Sigmoid colon (tissue), 4 donors: ENCODE results near the gene USP4.

Experiments used
- CTCF ChIP-seq, 4 experiments: fragments of 450-650 bp in 3 of 4; fragments of 200-600 bp in 1 of 4; IDR thresholded peaks; one replicate each; pipeline ENCODE4 v1.5.1; 2016 to 2019; ENCODE audit warnings: antibody characterized with exemption in 4 of 4, mild to moderate bottlenecking in 3 of 4, moderate library complexity in 2 of 4
- EP300 ChIP-seq, 4 donors: sonication (generic); formaldehyde crosslinking; IDR thresholded peaks; one replicate each; pipeline ENCODE4 v1.6.1; 2017; ENCODE audit warnings: antibody characterized with exemption in 4 of 4
- POLR2A ChIP-seq, 2 donors: fragments of 450-650 bp; IDR thresholded peaks; one replicate each; pipeline ENCODE4 v1.6.1; 2016; ENCODE audit warnings: antibody characterized with exemption in 2 of 2, mild to moderate bottlenecking in 2 of 2, moderate library complexity in 2 of 2
- POLR2AphosphoS5 ChIP-seq, 4 donors: sonication (generic); formaldehyde crosslinking; IDR thresholded peaks; one replicate each; pipeline ENCODE4 v1.6.1; 2017; ENCODE audit warnings: antibody characterized with exemption in 4 of 4

GRCh38 chr3:49386056-49386756, 46.4 kb upstream of the USP4 start:
- TF ChIP-seq CTCF (IDR thresholded peaks at IDR 0.05) (no peak), POLR2A (IDR thresholded peaks at IDR 0.05) (no peak), POLR2AphosphoS5 (IDR thresholded peaks at IDR 0.05) (no peak), EP300 (IDR thresholded peaks at IDR 0.05) (no peak)
